ENCODE data around the gene ITGA7.

- TF ChIP-seq CTCF (IDR thresholded peaks at IDR 0.05) = no peak
- TF ChIP-seq POLR2A (IDR thresholded peaks at IDR 0.05) = no peak
Observed at GRCh38 chr12:55744340-55745030, 36.8 kb upstream of the ITGA7 start.
